Omental fat pad (tissue), 4 donors: ENCODE results near the gene CD300C. TPM values are rescaled to one million over a fixed set of nuclear protein-coding genes. Genes with fewer than 3 reads are reported as not detected.

Experiments used
- ATAC-seq: fragments of 150-250 bp; one replicate; pipeline ENCODE4 v1.9.1; 2016; ENCODE audit warnings: mild to moderate bottlenecking, moderate library complexity; ENCODE audit not compliant: low FRiP score
- DNase-seq: peaks from one replicate; pipeline ENCODE4 v3.0.0-alpha.2; 2019; ENCODE audit warnings: low spot score
- total RNA-seq, 4 donors: library from RNA; depleted of rRNA; stranded (reverse); fragments of >200 nt; gene quantifications; one replicate each; pipeline ENCODE4 v1.1.0, GENCODE V29; 2016
- TF ChIP-seq, protein P1 (sequence below), 3 donors: fragments of 450-650 bp; IDR thresholded peaks; one replicate each; pipeline ENCODE4 v1.5.1; 2016 to 2017; ENCODE audit warnings: antibody characterized with exemption in 3 of 3, mild to moderate bottlenecking in 3 of 3, moderate library complexity in 2 of 3

CD300C gene
- total RNA-seq, 4 donors from 2014 or later, result 1.6 to 9.4 (median 2.1) TPM

DNA sequence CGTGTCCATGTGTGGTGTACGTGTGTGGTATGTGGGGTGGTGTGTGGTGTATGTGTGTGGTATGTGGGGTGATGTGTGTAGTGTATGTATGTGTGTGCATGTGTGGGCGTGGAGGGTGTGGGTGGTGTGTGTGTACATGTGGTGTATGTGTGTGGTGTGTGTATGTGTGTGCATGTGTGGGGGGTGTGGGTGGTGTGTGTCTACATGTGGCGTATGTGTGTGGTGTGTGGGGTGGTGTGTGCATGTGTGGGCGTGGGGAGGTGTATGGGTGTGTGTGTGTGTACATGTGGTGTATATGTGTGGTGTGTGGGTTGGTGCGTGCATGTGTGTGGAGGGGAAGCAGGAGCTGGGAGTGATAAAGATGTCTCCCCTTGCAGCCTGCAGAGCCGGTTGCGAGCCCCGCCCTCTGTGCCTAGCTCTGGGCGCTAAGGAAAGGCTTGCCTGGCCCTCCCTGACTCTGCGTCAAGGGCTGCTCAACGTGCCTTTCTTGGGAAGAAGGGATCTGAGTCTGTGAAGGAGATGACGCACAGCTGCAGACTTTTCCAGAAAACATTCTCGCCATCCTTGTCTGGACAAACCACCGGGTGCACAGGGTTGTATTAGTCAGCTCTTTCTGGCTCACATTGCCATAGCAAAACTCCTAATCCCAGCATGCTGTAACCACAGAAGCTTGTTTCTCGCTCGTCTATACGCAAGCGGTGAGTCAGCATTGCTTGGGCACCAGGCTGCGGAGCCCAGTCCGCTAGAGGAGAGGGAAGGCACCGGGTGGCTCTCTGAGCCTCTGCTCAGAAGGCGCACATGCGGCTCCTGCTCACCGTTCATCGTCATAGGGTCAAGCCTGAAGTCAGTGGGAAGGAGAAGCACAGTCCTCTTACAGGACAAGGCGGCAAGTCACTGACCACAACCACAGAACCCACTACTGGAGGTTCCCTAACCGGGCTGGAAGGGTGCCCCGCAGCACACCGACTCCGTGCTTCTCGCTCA lies 23.4 kb upstream of the CD300C start:
- TF ChIP-seq, protein P1, sequence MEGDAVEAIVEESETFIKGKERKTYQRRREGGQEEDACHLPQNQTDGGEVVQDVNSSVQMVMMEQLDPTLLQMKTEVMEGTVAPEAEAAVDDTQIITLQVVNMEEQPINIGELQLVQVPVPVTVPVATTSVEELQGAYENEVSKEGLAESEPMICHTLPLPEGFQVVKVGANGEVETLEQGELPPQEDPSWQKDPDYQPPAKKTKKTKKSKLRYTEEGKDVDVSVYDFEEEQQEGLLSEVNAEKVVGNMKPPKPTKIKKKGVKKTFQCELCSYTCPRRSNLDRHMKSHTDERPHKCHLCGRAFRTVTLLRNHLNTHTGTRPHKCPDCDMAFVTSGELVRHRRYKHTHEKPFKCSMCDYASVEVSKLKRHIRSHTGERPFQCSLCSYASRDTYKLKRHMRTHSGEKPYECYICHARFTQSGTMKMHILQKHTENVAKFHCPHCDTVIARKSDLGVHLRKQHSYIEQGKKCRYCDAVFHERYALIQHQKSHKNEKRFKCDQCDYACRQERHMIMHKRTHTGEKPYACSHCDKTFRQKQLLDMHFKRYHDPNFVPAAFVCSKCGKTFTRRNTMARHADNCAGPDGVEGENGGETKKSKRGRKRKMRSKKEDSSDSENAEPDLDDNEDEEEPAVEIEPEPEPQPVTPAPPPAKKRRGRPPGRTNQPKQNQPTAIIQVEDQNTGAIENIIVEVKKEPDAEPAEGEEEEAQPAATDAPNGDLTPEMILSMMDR (IDR thresholded peaks at IDR 0.05), result no peak
- ATAC-seq (peak; percentile 91), DNase-seq (peak; percentile 50)

- ATAC-seq, result no peak
- DNase-seq, result no peak
- TF ChIP-seq, protein P1 (IDR thresholded peaks at IDR 0.05), result no peak
These were observed 22.4 kb upstream of the CD300C start for GRCh38 chr17:74568106-74568873.

- TF ChIP-seq, protein P1 (IDR thresholded peaks at IDR 0.05), result no peak
- no peak for ATAC-seq
- DNase-seq, result no peak
These were observed 21.5 kb upstream of the CD300C start, which contains the start of gene CD300H for GRCh38 chr17:74567397-74567796. CD300H (minus strand) TSS chr17:74567509.

GRCh38 chr17:74566132-74566753 lies 20.3 kb upstream of the CD300C start:
- ATAC-seq (no peak), DNase-seq (no peak)
- TF ChIP-seq, protein P1 (IDR thresholded peaks at IDR 0.05), result no peak

DNA sequence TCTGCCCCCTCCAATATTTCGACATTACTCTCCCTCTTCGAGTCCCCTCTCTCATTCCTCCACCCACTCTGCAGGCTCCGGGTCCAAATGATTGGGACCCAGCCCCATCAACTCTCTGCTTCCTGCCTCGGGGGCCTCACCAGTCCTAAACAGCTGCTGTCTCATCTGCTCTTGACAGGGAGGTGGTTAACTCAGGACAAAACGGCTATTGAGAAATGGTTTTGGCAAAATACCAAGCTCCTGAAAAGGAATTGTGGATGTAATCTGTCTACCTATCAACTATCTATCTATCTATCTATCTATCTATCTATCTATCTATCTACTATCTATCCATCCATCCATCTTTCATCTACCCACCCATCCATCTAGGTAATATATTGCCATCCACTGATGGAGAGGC lies 19.2 kb upstream of the CD300C start:
- no peak for ATAC-seq
- DNase-seq, result no peak
- TF ChIP-seq, protein P1 (IDR thresholded peaks at IDR 0.05), result no peak

DNA sequence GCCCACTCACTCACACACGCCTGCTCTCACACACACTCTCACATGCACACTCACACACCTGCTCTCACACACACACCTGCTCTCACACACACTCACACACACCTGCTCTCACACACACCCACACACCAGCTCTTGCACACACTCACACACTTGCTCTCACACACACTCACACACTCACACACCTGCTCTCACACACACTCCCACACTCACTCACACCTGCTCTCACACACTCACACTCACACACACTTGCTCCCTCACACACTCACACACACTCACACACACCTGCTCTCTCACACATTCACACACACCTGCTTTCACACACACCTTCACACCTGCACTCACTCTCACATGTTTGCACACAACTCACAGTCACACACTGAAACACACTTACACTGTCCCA lies 17.4 kb upstream of the CD300C start:
- DNase-seq (no peak), ATAC-seq (no peak)
- TF ChIP-seq, protein P1 (IDR thresholded peaks at IDR 0.05), result no peak
